ENCODE data around the gene HPS5. TPM values are rescaled to one million over a fixed set of nuclear protein-coding genes. Genes with fewer than 3 reads are reported as not detected.

Gene HPS5
- total and polyA plus RNA-seq, 2 of the 4 experiments (the other 2 are of a cell fraction) = 7.9 to 28.3 TPM

GRCh38 chr11:18253778-18254338 lies 68.1 kb downstream of the HPS5 start:
- WGBS, 2 experiments (ENCODE audit: extremely low coverage in 2 of 2, insufficient read length in 1 of 2) = 67% methylated on average over 5 of the region's 11 CpGs; no CpG with 5 or more reads in 1 of the 2 experiments

More at GRCh38 chr11:18253778-18254338, 68.1 kb downstream of the HPS5 start:
- Histone ChIP-seq H3K27ac (ENCODE audit: insufficient read depth, low read length) (no peak overlapping the region), H4K8ac (ENCODE audit: low read depth in 2 of 2, low read length in 2 of 2) (no peak overlapping the region), H3K36me3 (ENCODE audit: control insufficient read depth, insufficient read depth, low read length) (no peaks in the 10 kb centered on the region), H3K14ac (replicated peaks; ENCODE audit: low read depth, low read length) (no peak overlapping the region), H2AK9ac (replicated peaks; ENCODE audit: low read depth, low read length, poor library complexity) (no peak overlapping the region), H3K56ac (ENCODE audit: extremely low read depth, insufficient read depth, low read length) (no peak overlapping the region), H2BK20ac (ENCODE audit: low read depth, low read length) (no peak overlapping the region), H3K4me1 (ENCODE audit: control insufficient read depth, insufficient read depth, low read length) (no peaks in the 10 kb centered on the region), H3K23ac (ENCODE audit: low read depth, low read length) (no peak overlapping the region), H2BK5ac (ENCODE audit: low read depth, low read length, poor library complexity, severe bottlenecking) (no peak overlapping the region), H3K9me1 (ENCODE audit: insufficient read depth, low read length) (no peaks in the 10 kb centered on the region), H3K79me1 (ENCODE audit: low read depth in 1 of 2, low read length in 2 of 2) (no peaks in the 10 kb centered on the region), H4K20me1 (ENCODE audit: insufficient read depth, low read length) (no peaks in the 10 kb centered on the region), H2AK5ac (ENCODE audit: low read depth, low read length) (no peak overlapping the region), H3K4ac (ENCODE audit: low read depth, low read length) (no peak overlapping the region), H3K9ac (ENCODE audit: low read depth, low read length) (no peak overlapping the region), H2BK15ac (ENCODE audit: low read depth, low read length) (no peak overlapping the region), H3K4me3 (ENCODE audit: insufficient read depth, low read depth, low read length) (no peak overlapping the region), H3K9me3 (ENCODE audit: control insufficient read depth, insufficient read depth, low read length) (no peaks in the 10 kb centered on the region), H3K4me2 (ENCODE audit: low read depth, low read length) (no peak overlapping the region), H4K5ac (ENCODE audit: low read depth, low read length) (no peak overlapping the region), H2AFZ (replicated peaks; ENCODE audit: low read length, poor library complexity) (peak overlapping the region; percentile 33), H4K91ac (ENCODE audit: insufficient read depth, low read depth, low read length) (no peak overlapping the region), H3K18ac (ENCODE audit: low read depth, low read length) (no peak overlapping the region), H2BK120ac (ENCODE audit: low read depth, low read length) (no peak overlapping the region), H3K27me3 (ENCODE audit: control insufficient read depth, insufficient read depth, low read length) (peaks cover 7% of the 10 kb centered on the region)
- POLR2A ChIA-PET (ENCODE audit: unreplicated experiment) = no interaction called here
- CTCF ChIA-PET = no interaction called here
- TF ChIP-seq MAFK (IDR thresholded peaks at IDR 0.05; ENCODE audit: low read depth, low read length) (no peak), MAZ (IDR thresholded peaks at IDR 0.05; ENCODE audit: borderline replicate concordance, low read depth, low read length) (no peak), CEBPB (IDR thresholded peaks at IDR 0.05; ENCODE audit: low read depth, low read length) (no peak), FOS (IDR thresholded peaks at IDR 0.05; ENCODE audit: low read depth, low read length) (no peak), BHLHE40 (IDR thresholded peaks at IDR 0.05; ENCODE audit: low read depth, low read length) (no peak), MXI1 (IDR thresholded peaks at IDR 0.05; ENCODE audit: borderline replicate concordance, low read depth, low read length) (no peak), POLR2A (IDR thresholded peaks at IDR 0.05; ENCODE audit: low read depth, low read length) (no peak), USF2 (IDR thresholded peaks at IDR 0.05; ENCODE audit: low read depth, low read length) (no peak), CHD1 (IDR thresholded peaks at IDR 0.05; ENCODE audit: low read depth, low read length) (no peak), RAD21 (IDR thresholded peaks at IDR 0.05; ENCODE audit: low read length) (no peak), RFX5 (IDR thresholded peaks at IDR 0.05; ENCODE audit: low read depth, low read length) (no peak), CTCF (conservative IDR thresholded peaks at IDR 0.05; ENCODE audit: low read depth, low read length) (no peak), NFE2L2 (IDR thresholded peaks at IDR 0.05; ENCODE audit: low read depth, low read length) (no peak), ELK1 (IDR thresholded peaks at IDR 0.05; ENCODE audit: borderline replicate concordance, low read depth, low read length) (no peak)
- ATAC-seq (ENCODE audit: low read depth) (no peak), DNase-seq (no peak)
- dilution Hi-C loops (cut with HindIII; ENCODE audit: low sequenced_read_pairs, unreplicated experiment) (no loop called here), in situ Hi-C loops (cut with MboI; ENCODE audit: low sequenced_read_pairs) (no loop called here), intact Hi-C loops (cut with micrococcal nuclease) (no loop called here)
- BruUV-seq (replicated peaks) = no TSS peak
